Posterior vena cava (tissue), 2 donors: ENCODE data around the gene CENPS. TPM values are rescaled to one million over a fixed set of nuclear protein-coding genes. Genes with fewer than 3 reads are reported as not detected.
A peak's percentile ranks its signal among the peaks of the same experiment; 100 is the strongest.

Experiments used
- DNase-seq: peaks from one replicate; pipeline ENCODE4 v3.0.0-alpha.2; 2020; ENCODE audit warnings: low spot score
- intact Hi-C, 2 donors: fragments of 100-400 bp; cut with DNase I; formaldehyde crosslinking; loops; one replicate each; pipeline versions ENCODE4 v1.14.1 to v1.14.2; 2022 to 2023
- total RNA-seq, 2 donors: library from RNA; stranded (reverse); fragmentation: NEBNext Ultra II Directional; extraction: Animal tissue kit (Norgen Biotek cat#: 25700); gene quantifications; one replicate each; pipeline ENCODE4 v1.2.1, GENCODE V29; 2021
- donor health status: DM: yes; HTN: yes; CAD: no.
- donor health status: DM: yes; HTN: yes; CAD: no.

The CENPS gene
- total RNA-seq, 2 donors from 2014 or later: 7.2 to 7.8 TPM

GRCh38 chr1:10474613-10475507, 44.6 kb downstream of the CENPS start, which contains the start of gene PEX14:
TSS of gene PEX14 (plus strand) at chr1:10474950. CDS start at chr1:10474967, 17 bp downstream.
- intact Hi-C loops: no loop called here
- peak; percentile 95 for DNase-seq

- intact Hi-C loops: no loop called here
- DNase-seq: no peak
These were observed 45.3 kb downstream of the CENPS start for GRCh38 chr1:10475510-10475909.

GRCh38 chr1:10479296-10479695, 49.1 kb downstream of the CENPS start:
- DNase-seq: no peak
- intact Hi-C loops: no loop called here

- DNase-seq: no peak
- intact Hi-C loops: no loop called here
These were observed 50.4 kb downstream of the CENPS start for GRCh38 chr1:10480614-10481013.

GRCh38 chr1:10484521-10484920, 54.3 kb downstream of the CENPS start:
- DNase-seq: no peak
- intact Hi-C loops: no loop called here

GRCh38 chr1:10489291-10490055, 59.2 kb downstream of the CENPS start:
- intact Hi-C loops: loop anchor here in 1 of 2 donors (10.0 kb wide), 1 partner anchor 455 kb away; no protein-coding TSS in a partner anchor
- DNase-seq: peak; percentile 20

- intact Hi-C loops: loop anchor here in 1 of 2 donors (10.0 kb wide), 1 partner anchor 454 kb away; no protein-coding TSS in a partner anchor
- no peak for DNase-seq
These were observed 60.2 kb downstream of the CENPS start for GRCh38 chr1:10490286-10490970.

Other genes with a start within 250 kb of the CENPS start
- 10 to 100 TPM; 47.9 to 79.4 TPM for gene KIF1B, start 219.9 kb upstream of the CENPS start, total RNA-seq
- 10 to 100 TPM; 41.6 to 60.4 TPM for gene PGD, start 31.4 kb upstream of the CENPS start, total RNA-seq
- under 1 TPM in 1 of 2 donors, not detected in 1; 0.33 TPM for gene CORT, start 19.6 kb downstream of the CENPS start, total RNA-seq
- 10 to 100 TPM; 21.5 to 24.4 TPM for gene DFFA, start 42.1 kb downstream of the CENPS start, total RNA-seq
- 10 to 100 TPM; 12.8 to 15.0 TPM for gene PEX14, start 44.5 kb downstream of the CENPS start, total RNA-seq